HG02943 (cell line): ENCODE data around the gene PARP8.

Source experiments
- ATAC-seq: cut with Tn5 transposase; IDR thresholded peaks from one replicate; pipeline ENCODE4 v1.9.1; 2021; ENCODE audit warnings: mild to moderate bottlenecking, low read depth, moderate library complexity; ENCODE audit not compliant: unreplicated experiment

The PARP8 gene

DNA sequence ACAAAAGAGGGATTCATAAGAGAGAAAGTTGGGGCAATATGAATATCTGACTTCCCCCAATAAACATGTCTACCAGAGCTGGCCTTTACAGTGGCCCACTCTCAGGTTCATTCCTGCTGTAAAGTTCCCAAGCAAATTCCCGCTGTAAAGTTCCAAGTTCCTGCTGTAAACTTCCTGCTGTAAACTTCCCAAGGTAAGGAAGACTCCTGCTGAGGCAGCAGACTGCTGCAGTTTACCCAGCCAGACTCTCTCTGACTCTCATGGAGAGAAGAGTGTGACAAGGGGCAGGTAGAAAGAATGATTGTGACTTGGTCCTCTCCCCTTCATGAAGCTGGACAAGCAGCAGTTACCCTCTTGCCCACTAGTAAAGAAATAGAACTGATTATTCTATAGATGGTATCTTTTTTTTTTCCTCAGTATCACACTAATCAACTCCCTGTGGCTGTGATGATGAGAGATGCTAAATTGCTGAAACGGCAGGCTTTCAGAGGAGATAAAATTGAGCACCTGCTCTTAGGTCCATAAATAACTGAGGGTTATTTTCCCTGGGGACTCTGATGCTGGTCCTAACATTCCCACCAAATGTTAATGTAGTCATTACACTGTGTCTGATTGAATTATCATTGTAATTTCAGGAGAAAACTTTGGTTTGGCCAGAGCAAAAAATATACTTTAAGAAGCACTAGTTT is 220.4 kb downstream of the PARP8 start:
- no peak for ATAC-seq

DNA sequence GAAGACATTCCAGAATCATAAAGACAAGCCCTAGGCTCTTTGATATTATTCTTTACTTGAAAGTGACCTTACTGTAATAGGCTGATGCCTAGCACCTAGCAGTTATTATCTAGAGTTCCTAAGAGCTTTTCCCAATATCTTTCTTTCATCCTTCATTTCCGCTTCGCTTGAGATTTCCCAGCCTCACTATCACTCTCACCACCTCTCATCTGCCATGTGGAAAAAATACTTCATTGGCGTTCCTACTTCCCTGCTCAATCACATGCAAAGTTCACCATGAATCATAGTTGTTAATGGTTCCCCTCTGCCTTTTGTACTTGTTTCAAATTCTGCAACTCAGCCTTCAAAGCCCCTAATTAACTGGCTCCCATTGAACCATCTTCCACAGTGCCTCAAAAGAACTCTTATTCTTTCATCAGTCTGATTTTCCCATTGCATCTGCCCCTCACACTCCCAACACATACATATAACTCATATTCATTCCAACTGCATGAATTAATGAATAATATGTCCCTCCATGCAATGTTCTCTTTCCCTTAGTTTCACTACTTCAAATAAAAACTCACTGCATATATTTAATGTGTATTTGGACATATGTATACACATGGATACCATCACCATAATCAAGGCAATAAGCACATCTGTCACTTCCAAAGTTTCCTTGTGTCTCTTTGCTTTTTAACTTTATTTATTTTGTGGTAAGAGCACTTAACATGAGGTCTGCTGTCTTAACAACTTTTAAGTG is 221.6 kb downstream of the PARP8 start:
- no peak for ATAC-seq

DNA sequence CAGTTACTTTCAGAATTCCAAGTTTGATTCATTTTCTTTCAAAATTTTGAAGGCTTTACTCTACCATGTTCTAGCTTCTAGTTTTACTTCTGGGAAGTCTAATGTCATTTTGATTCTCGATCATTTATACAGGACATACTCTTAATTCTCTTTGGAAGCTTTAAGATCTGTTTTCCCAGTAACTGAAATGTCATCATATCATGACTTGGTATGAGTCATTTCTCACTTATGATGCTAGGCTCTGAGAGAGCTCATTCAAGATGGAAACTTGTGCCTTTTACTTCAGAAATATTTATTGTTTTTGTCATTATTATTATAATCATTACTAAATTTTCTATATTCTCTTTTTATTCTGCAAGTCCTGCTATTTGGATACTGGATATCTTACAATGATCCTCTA is 222.3 kb downstream of the PARP8 start:
- ATAC-seq: no peak

DNA sequence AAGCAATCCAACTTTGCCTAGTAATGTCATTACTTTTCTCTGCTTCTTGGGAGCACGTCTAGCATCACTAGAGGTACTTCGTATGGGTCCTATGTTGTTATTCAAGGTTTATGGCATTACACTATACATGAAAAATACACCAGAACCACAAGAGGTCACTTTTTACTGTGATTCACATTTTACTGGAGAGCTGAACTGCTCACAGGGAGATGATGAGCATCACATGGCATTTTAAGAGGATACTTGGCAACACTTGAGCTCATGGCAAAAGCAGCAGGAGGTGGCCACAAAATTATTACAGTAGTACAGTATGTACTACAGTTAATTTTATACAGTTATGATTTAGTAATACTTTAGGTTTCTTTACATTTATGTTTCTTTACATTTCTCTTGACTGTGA is 223.4 kb downstream of the PARP8 start:
- ATAC-seq: no peak
